Head of caudate nucleus (tissue), 42 donors: ENCODE results near the gene FCRL6.

ENCODE experiments used
- DNase-seq, 42 donors: peaks; one replicate each; pipeline versions ENCODE4 v3.0.0 to v3.0.0-alpha.2; 2020 to 2021; ENCODE audit warnings: mixed read lengths in 7 of 42
- intact Hi-C: fragments of 100-400 bp; cut with DNase I; formaldehyde crosslinking; loops from one replicate; pipeline ENCODE4 v1.15.0; 2022

The FCRL6 gene

GRCh38 chr1:159791461-159791860 lies 10.7 kb upstream of the FCRL6 start:
- intact Hi-C loops, result no loop called here
- DNase-seq, result peak in 8 of 42 donors; percentile 15 to 62 (median 34)

- no peak for DNase-seq
- intact Hi-C loops, result loop anchor here (5.0 kb wide), 1 partner anchor 97 kb away; no protein-coding TSS in a partner anchor
Observed at GRCh38 chr1:159795534-159795933, 6.6 kb upstream of the FCRL6 start.

- peak in 37 of 42 donors; percentile 23 to 84 (median 62) for DNase-seq
- intact Hi-C loops, result loop anchor here (5.0 kb wide), 1 partner anchor 93 kb away; no protein-coding TSS in a partner anchor
Observed at GRCh38 chr1:159798893-159799292, 3.3 kb upstream of the FCRL6 start.

GRCh38 chr1:159799446-159799985 lies 2.6 kb upstream of the FCRL6 start:
- DNase-seq, result no peak
- intact Hi-C loops, result loop anchor here (5.0 kb wide), 1 partner anchor 93 kb away; no protein-coding TSS in a partner anchor

- no peak for DNase-seq
- intact Hi-C loops, result no loop called here
Observed at GRCh38 chr1:159800177-159800930, 1.8 kb upstream of the FCRL6 start.

- intact Hi-C loops, result no loop called here
- DNase-seq, result no peak
Observed at GRCh38 chr1:159803956-159804689, 2.0 kb downstream of the FCRL6 start.

GRCh38 chr1:159804924-159805323 lies 2.8 kb downstream of the FCRL6 start:
- intact Hi-C loops, result no loop called here
- DNase-seq, result no peak

- DNase-seq, result no peak
- intact Hi-C loops, result no loop called here
Observed at GRCh38 chr1:159815926-159816325, 13.8 kb downstream of the FCRL6 start.

GRCh38 chr1:159817276-159818041 lies 15.3 kb downstream of the FCRL6 start:
- intact Hi-C loops, result no loop called here
- no peak for DNase-seq

GRCh38 chr1:159821171-159821867 lies 19.2 kb downstream of the FCRL6 start:
- DNase-seq, result peak in 11 of 42 donors; percentile 11 to 85 (median 43)
- intact Hi-C loops, result no loop called here

GRCh38 chr1:159823406-159823805 lies 21.2 kb downstream of the FCRL6 start:
- no peak for DNase-seq
- intact Hi-C loops, result no loop called here

GRCh38 chr1:159825564-159825963 lies 23.4 kb downstream of the FCRL6 start:
- DNase-seq, result no peak
- intact Hi-C loops, result no loop called here

- DNase-seq, result peak in 28 of 42 donors; percentile 14 to 59 (median 29)
Observed at GRCh38 chr1:159826441-159827101, 24.4 kb downstream of the FCRL6 start, which contains the start of gene SLAMF8. Gene SLAMF8 (plus strand): TSS chr1:159826873. CDS start chr1:159826899, 26 bp downstream.

GRCh38 chr1:159827102-159827490 lies 24.9 kb downstream of the FCRL6 start:
- intact Hi-C loops, result no loop called here
- no peak for DNase-seq

More at GRCh38 chr1:159826441-159827101, 24.4 kb downstream of the FCRL6 start, which contains the start of gene SLAMF8:
- intact Hi-C loops, result no loop called here

- no peak for DNase-seq
- intact Hi-C loops, result no loop called here
Observed at GRCh38 chr1:159827549-159827948, 25.4 kb downstream of the FCRL6 start.

- intact Hi-C loops, result no loop called here
- DNase-seq, result no peak
Observed at GRCh38 chr1:159828176-159828575, 26.0 kb downstream of the FCRL6 start.

- intact Hi-C loops, result no loop called here
Observed at GRCh38 chr1:159828581-159829272, 26.6 kb downstream of the FCRL6 start.

More at GRCh38 chr1:159828581-159829272, 26.6 kb downstream of the FCRL6 start:
- DNase-seq, result no peak
